ENCODE results near the gene UBN1. TPM values are rescaled to one million over a fixed set of nuclear protein-coding genes. Genes with fewer than 3 reads are reported as not detected.

The UBN1 gene
- polyA plus RNA-seq, 1 donor (not counting 4 experiments of a cell fraction or from before 2014, with no cell fraction given), result 11.5 TPM

DNA sequence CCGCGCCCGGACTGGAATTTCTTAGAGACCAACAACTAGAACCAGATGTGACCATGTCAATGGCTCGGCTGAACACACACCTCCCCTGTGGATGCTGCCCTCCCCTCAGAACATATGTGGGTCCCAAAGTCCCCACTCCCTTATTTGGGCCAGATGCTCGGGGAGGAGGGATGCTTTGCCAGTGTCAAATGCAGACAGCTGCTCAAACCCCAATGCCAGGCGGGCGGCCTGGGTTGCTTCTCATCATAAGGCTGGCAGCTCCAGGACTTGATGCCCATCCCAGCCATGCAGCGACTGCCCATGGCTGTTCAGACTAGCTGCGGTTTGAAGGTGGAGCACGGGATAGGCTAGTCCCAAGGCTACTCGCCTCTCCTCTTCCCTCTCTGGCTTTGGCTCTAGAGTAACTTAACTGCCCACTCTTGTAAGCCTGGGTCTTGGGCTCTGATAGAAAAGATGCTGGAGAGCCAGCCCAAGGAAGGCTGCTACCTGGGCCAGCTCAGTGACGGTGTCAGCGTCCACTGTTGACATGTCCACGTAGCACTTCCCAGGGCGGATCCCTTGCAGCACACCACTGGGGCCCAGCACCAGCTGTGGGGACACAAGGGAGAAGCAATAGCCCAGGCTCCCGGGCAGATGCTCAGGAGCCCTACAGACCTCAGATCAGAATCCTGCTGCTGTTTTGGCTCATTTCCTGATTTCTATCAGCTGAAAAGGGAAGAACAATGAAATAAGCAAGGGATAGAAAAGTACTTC is 33.9 kb upstream of the UBN1 start:
- H3K9ac ChIP-seq (ENCODE audit: control insufficient read depth, extremely low read depth, insufficient read depth, low read length), result no peak overlapping the region
- no peak overlapping the region for H2AFZ ChIP-seq (ENCODE audit: control insufficient read depth, low read length)
- H3K4me1 ChIP-seq (ENCODE audit: control insufficient read depth, extremely low read depth, insufficient read depth, low read length), result peaks cover 2% of the 10 kb centered on the region
- no peak for TF ChIP-seq CTCF (optimal IDR thresholded peaks at IDR 0.05 in 1 of 3, IDR thresholded peaks at IDR 0.05 in 1 of 3, conservative IDR thresholded peaks at IDR 0.05 in 1 of 3; ENCODE audit: extremely low read depth in 1 of 3, insufficient read depth in 2 of 3, low read length in 3 of 3)
- no peak for TF ChIP-seq EZH2 (IDR thresholded peaks at IDR 0.05; ENCODE audit: low read length)
- no peak overlapping the region for H3K27ac ChIP-seq (ENCODE audit: control insufficient read depth, insufficient read depth, low read length)
- H4K20me1 ChIP-seq (ENCODE audit: control insufficient read depth, extremely low read depth, insufficient read depth, low read length), result no peaks in the 10 kb centered on the region
- FAIRE-seq (no peak), DNase-seq (ENCODE audit: low read depth, low spot score) (no peak)
- H3K36me3 ChIP-seq (ENCODE audit: control insufficient read depth in 2 of 2, extremely low read depth in 1 of 2, insufficient read depth in 2 of 2, low read length in 2 of 2), result peaks cover 25 to 36% of the 10 kb centered on the region in 2 experiments
- H3K27me3 ChIP-seq (ENCODE audit: control insufficient read depth, extremely low read depth, insufficient read depth, low read length), result no peaks in the 10 kb centered on the region
- no peaks in the 10 kb centered on the region for H3K9me1 ChIP-seq (ENCODE audit: control insufficient read depth, extremely low read depth, insufficient read depth, low read length)
- dilution Hi-C loops (cut with MboI; ENCODE audit: extremely low pct_ligation_motif_present, low sequenced_read_pairs), result no loop called here
- H3K4me2 ChIP-seq (ENCODE audit: control insufficient read depth, extremely low read depth, insufficient read depth, low read depth, low read length), result no peak overlapping the region
- H3K4me3 ChIP-seq (ENCODE audit: control insufficient read depth in 2 of 3, extremely low read depth in 1 of 3, insufficient read depth in 2 of 3, low read depth in 1 of 3, low read length in 3 of 3), result no peak overlapping the region
- no peaks in the 10 kb centered on the region for H3K79me2 ChIP-seq (ENCODE audit: control insufficient read depth, insufficient read depth, low read length)
- H3K9me3 ChIP-seq (ENCODE audit: control insufficient read depth, low read depth, low read length), result no peaks in the 10 kb centered on the region

DNA sequence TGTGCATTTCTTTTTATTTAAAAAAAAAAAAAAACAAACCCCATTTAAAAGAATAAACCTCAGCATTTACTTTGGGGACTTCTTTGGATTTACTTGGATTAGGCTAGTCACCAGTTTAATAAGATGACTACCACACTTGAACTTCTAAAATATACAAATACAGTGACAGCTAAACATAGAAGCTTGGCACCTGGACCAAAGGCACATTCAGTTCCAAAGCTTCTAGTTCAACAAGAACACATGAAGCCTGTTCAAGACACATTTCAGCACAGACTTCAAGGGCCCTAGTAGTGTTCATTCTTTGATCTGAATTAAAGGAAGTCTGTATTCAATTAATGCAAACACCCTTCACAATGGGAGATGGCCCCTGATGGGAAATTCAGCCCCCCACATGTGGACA is 33.2 kb upstream of the UBN1 start:
- Histone ChIP-seq H3K4me2 (ENCODE audit: control insufficient read depth, extremely low read depth, insufficient read depth, low read depth, low read length) (no peak overlapping the region), H3K36me3 (ENCODE audit: control insufficient read depth in 2 of 2, extremely low read depth in 1 of 2, insufficient read depth in 2 of 2, low read length in 2 of 2) (peaks cover 26 to 36% of the 10 kb centered on the region in 2 experiments), H3K9me3 (ENCODE audit: control insufficient read depth, low read depth, low read length) (no peaks in the 10 kb centered on the region), H3K4me3 (ENCODE audit: control insufficient read depth in 2 of 3, extremely low read depth in 1 of 3, insufficient read depth in 2 of 3, low read depth in 1 of 3, low read length in 3 of 3) (no peak overlapping the region), H3K4me1 (ENCODE audit: control insufficient read depth, extremely low read depth, insufficient read depth, low read length) (peaks cover 2% of the 10 kb centered on the region), H4K20me1 (ENCODE audit: control insufficient read depth, extremely low read depth, insufficient read depth, low read length) (no peaks in the 10 kb centered on the region), H3K9ac (ENCODE audit: control insufficient read depth, extremely low read depth, insufficient read depth, low read length) (no peak overlapping the region), H3K9me1 (ENCODE audit: control insufficient read depth, extremely low read depth, insufficient read depth, low read length) (no peaks in the 10 kb centered on the region), H3K27me3 (ENCODE audit: control insufficient read depth, extremely low read depth, insufficient read depth, low read length) (no peaks in the 10 kb centered on the region), H3K79me2 (ENCODE audit: control insufficient read depth, insufficient read depth, low read length) (no peaks in the 10 kb centered on the region), H3K27ac (ENCODE audit: control insufficient read depth, insufficient read depth, low read length) (no peak overlapping the region), H2AFZ (ENCODE audit: control insufficient read depth, low read length) (no peak overlapping the region)
- FAIRE-seq, result no peak
- no peak for TF ChIP-seq EZH2 (IDR thresholded peaks at IDR 0.05; ENCODE audit: low read length)
- TF ChIP-seq CTCF (optimal IDR thresholded peaks at IDR 0.05 in 1 of 3, IDR thresholded peaks at IDR 0.05 in 1 of 3, conservative IDR thresholded peaks at IDR 0.05 in 1 of 3; ENCODE audit: extremely low read depth in 1 of 3, insufficient read depth in 2 of 3, low read length in 3 of 3), result no peak
- no peak for DNase-seq (ENCODE audit: low read depth, low spot score)
- dilution Hi-C loops (cut with MboI; ENCODE audit: extremely low pct_ligation_motif_present, low sequenced_read_pairs), result no loop called here
